ENCODE measurements around the gene ALKBH6. TPM values are rescaled to one million over a fixed set of nuclear protein-coding genes. Genes with fewer than 3 reads are reported as not detected.

Gene ALKBH6
- total and polyA plus RNA-seq, 2 of the 13 experiments (the other 11 are each of a cell fraction or from before 2014, with no cell fraction given) = 13.7 to 18.1 TPM

GRCh38 chr19:36054119-36054732, 40.2 kb upstream of the ALKBH6 start, which contains the start of gene THAP8 (continued):
- TF ChIP-seq ZFP36 (IDR thresholded peaks at IDR 0.05; ENCODE audit: borderline replicate concordance, low read depth, low read length, partially characterized antibody) = no peak
- TF ChIP-seq CREM (IDR thresholded peaks at IDR 0.05) = peak; percentile 75
- no peak for TF ChIP-seq CREM (CRISPR knock-in tag; IDR thresholded peaks at IDR 0.05)
- TF ChIP-seq RFX5 (IDR thresholded peaks at IDR 0.05; ENCODE audit: low read depth, low read length) = no peak
- no peak for TF ChIP-seq MATR3 (CRISPR knock-in tag; IDR thresholded peaks at IDR 0.05)
- no peak for TF ChIP-seq KDM1A (CRISPR knock-in tag; IDR thresholded peaks at IDR 0.05)
- no peak for TF ChIP-seq ZEB1 (IDR thresholded peaks at IDR 0.05; ENCODE audit: insufficient replicate concordance, low read depth)
- TF ChIP-seq RBFOX2 (IDR thresholded peaks at IDR 0.05; ENCODE audit: low read depth, low read length) = peak; percentile 89
- TF ChIP-seq ZNF274 (CRISPR knock-in tag; IDR thresholded peaks at IDR 0.05) = peak; percentile 14; the same call in 1 of the 2 replicates
- TF ChIP-seq ZIK1 (CRISPR knock-in tag; IDR thresholded peaks at IDR 0.05; ENCODE audit: borderline replicate concordance, low read depth) = peak; percentile 57; the same call in 1 of the 2 replicates
- no peak for TF ChIP-seq ZSCAN20 (CRISPR knock-in tag; IDR thresholded peaks at IDR 0.05; ENCODE audit: borderline replicate concordance)
- TF ChIP-seq ZSCAN29 (CRISPR knock-in tag; conservative IDR thresholded peaks at IDR 0.05) = no peak
- peak; percentile 73; the same call in 1 of the 2 replicates for TF ChIP-seq SIX4 (CRISPR knock-in tag; IDR thresholded peaks at IDR 0.05)
- 0 out of 2 replicates have a peak, but pooled peaks have one; percentile 59 for TF ChIP-seq RERE (CRISPR knock-in tag; IDR thresholded peaks at IDR 0.05; ENCODE audit: low read depth)
- peak; percentile 85 for TF ChIP-seq ZNF746 (CRISPR knock-in tag; IDR thresholded peaks at IDR 0.05)
- TF ChIP-seq HOMEZ (CRISPR knock-in tag; IDR thresholded peaks at IDR 0.05; ENCODE audit: low read depth) = peak; percentile 17; the same call in 1 of the 2 replicates
- no peak for TF ChIP-seq NCOA5 (CRISPR knock-in tag; IDR thresholded peaks at IDR 0.05)

Measured in HepG2 (cell line).